IMR-90 (cell line): ENCODE data around the gene ZNF606. TPM values are rescaled to one million over a fixed set of nuclear protein-coding genes. Genes with fewer than 3 reads are reported as not detected.

Experiments used
- ATAC-seq: fragments of 200-7000 bp; cut with Tn5 transposase; 2 replicates; pipeline ENCODE4 v1.9.1; 2020; ENCODE audit warnings: low read depth, mild to moderate bottlenecking, moderate library complexity
- BruUV-seq: library from RNA; stranded (reverse); fragments of 400-500 nt; replicated peaks from 2 replicates; lab custom pipeline; 2021; lab: Mats Ljungman, UMichigan
- CTCF ChIA-PET: fragments of 300-600 bp; formaldehyde crosslinking; extraction: SDS; loops from one replicate; lab custom pipeline; 2021; ENCODE audit warnings: antibody characterized with exemption; lab: Yijun Ruan, JAX
- POLR2A ChIA-PET: fragments of 300-600 bp; sonication (Branson Sonifier 250); formaldehyde crosslinking; loops from one replicate; lab custom pipeline; 2022; ENCODE audit warnings: antibody characterized with exemption; ENCODE audit not compliant: unreplicated experiment; lab: Charles Lee
- DNase-seq: peaks from one replicate; pipeline ENCODE4 v3.0.0; 2013
- H2AFZ ChIP-seq: replicated peaks from 2 replicates; pipeline ENCODE3; 2013; ENCODE audit warnings: low read length, mild to moderate bottlenecking; ENCODE audit not compliant: poor library complexity
- H2AK5ac ChIP-seq: 2 replicates; pipeline ENCODE4 v1.6.1; 2013; ENCODE audit warnings: low read depth, low read length, inconsistent platforms
- H2AK9ac ChIP-seq: replicated peaks from 2 replicates; pipeline ENCODE3; 2013; ENCODE audit warnings: mild to moderate bottlenecking, low read depth, low read length, moderate library complexity; ENCODE audit not compliant: poor library complexity
- H2BK120ac ChIP-seq: 2 replicates; pipeline ENCODE4 v1.6.1; 2013; ENCODE audit warnings: low read depth, low read length, inconsistent platforms
- H2BK15ac ChIP-seq: 3 replicates; pipeline ENCODE4 v1.6.1; 2013; ENCODE audit warnings: low read depth, low read length, inconsistent platforms
- H2BK20ac ChIP-seq: 2 replicates; pipeline ENCODE4 v1.6.1; 2013; ENCODE audit warnings: low read depth, mild to moderate bottlenecking, inconsistent platforms, low read length, moderate library complexity
- H2BK5ac ChIP-seq: 2 replicates; pipeline ENCODE4 v1.6.1; 2013; ENCODE audit warnings: mild to moderate bottlenecking, low read depth, low read length, inconsistent platforms; ENCODE audit not compliant: poor library complexity, severe bottlenecking
- H3K14ac ChIP-seq: replicated peaks from 2 replicates; pipeline ENCODE4 v1.6.1; 2013; ENCODE audit warnings: low read depth, low read length, inconsistent platforms
- H3K18ac ChIP-seq: 2 replicates; pipeline ENCODE4 v1.6.1; 2013; ENCODE audit warnings: low read depth, low read length, control low read depth
- H3K23ac ChIP-seq: 2 replicates; pipeline ENCODE4 v1.6.1; 2013; ENCODE audit warnings: low read depth, low read length, inconsistent platforms
- H3K27ac ChIP-seq: 2 replicates; pipeline ENCODE4 v1.5.1; 2013; ENCODE audit warnings: mild to moderate bottlenecking, control low read depth, low read length; ENCODE audit not compliant: insufficient read depth
- H3K27me3 ChIP-seq: 2 replicates; pipeline ENCODE4 v1.6.1; 2013; ENCODE audit warnings: low read length; ENCODE audit not compliant: control insufficient read depth, insufficient read depth
- H3K36me3 ChIP-seq: 2 replicates; pipeline ENCODE4 v1.6.1; 2013; ENCODE audit warnings: low read length, mixed read lengths; ENCODE audit not compliant: control insufficient read depth, insufficient read depth
- H3K4ac ChIP-seq: 2 replicates; pipeline ENCODE4 v1.6.1; 2013; ENCODE audit warnings: low read depth, low read length, inconsistent platforms
- H3K4me1 ChIP-seq: 2 replicates; pipeline ENCODE4 v1.6.1; 2013; ENCODE audit warnings: low read length, mixed read lengths; ENCODE audit not compliant: control insufficient read depth, insufficient read depth
- H3K4me2 ChIP-seq: 2 replicates; pipeline ENCODE4 v1.6.1; 2013; ENCODE audit warnings: low read depth, mild to moderate bottlenecking, control low read depth, low read length, moderate library complexity
- H3K4me3 ChIP-seq: 2 replicates; pipeline ENCODE4 v1.5.1; 2013; ENCODE audit warnings: low read depth, mild to moderate bottlenecking, control low read depth, low read length, moderate library complexity; ENCODE audit not compliant: insufficient read depth
- H3K56ac ChIP-seq: 2 replicates; pipeline ENCODE4 v1.6.1; 2013; ENCODE audit warnings: low read length, inconsistent platforms; ENCODE audit not compliant: insufficient read depth; ENCODE audit errors: extremely low read depth
- H3K79me1 ChIP-seq, 2 experiments: 2 replicates each; pipeline ENCODE4 v1.6.1; 2013; ENCODE audit warnings: low read length in 2 of 2, inconsistent platforms in 1 of 2, low read depth in 1 of 2
- H3K9ac ChIP-seq: 2 replicates; pipeline ENCODE4 v1.6.1; 2013; ENCODE audit warnings: low read depth, low read length, control low read depth
- H3K9me1 ChIP-seq: 2 replicates; pipeline ENCODE4 v1.6.1; 2013; ENCODE audit warnings: low read length, inconsistent platforms; ENCODE audit not compliant: insufficient read depth
- H3K9me3 ChIP-seq: 2 replicates; pipeline ENCODE4 v1.6.1; 2013; ENCODE audit warnings: low read length; ENCODE audit not compliant: control insufficient read depth, insufficient read depth
- H4K20me1 ChIP-seq: 2 replicates; pipeline ENCODE4 v1.6.1; 2013; ENCODE audit warnings: low read length, inconsistent platforms; ENCODE audit not compliant: insufficient read depth
- H4K5ac ChIP-seq: 2 replicates; pipeline ENCODE4 v1.6.1; 2013; ENCODE audit warnings: mild to moderate bottlenecking, low read depth, low read length, control low read depth
- H4K8ac ChIP-seq, 2 experiments: 2 replicates each; pipeline ENCODE4 v1.6.1; 2013; ENCODE audit warnings: low read depth in 2 of 2, low read length in 2 of 2, control low read depth in 1 of 2, inconsistent platforms in 1 of 2
- H4K91ac ChIP-seq: 2 replicates; pipeline ENCODE4 v1.6.1; 2013; ENCODE audit warnings: low read depth, low read length, inconsistent platforms; ENCODE audit not compliant: insufficient read depth
- CEBPB ChIP-seq: IDR thresholded peaks from 2 replicates; pipeline ENCODE4 v1.6.1; 2012; ENCODE audit warnings: low read depth, low read length, improper control_type of control experiment
- CTCF ChIP-seq: conservative IDR thresholded peaks from 2 replicates; pipeline ENCODE4 v1.5.1; 2012; ENCODE audit warnings: mild to moderate bottlenecking, low read depth, low read length, improper control_type of control experiment
- WGBS, 2 experiments: methylation state at CpG; one replicate each; pipeline versions ENCODE4 v1.1.5 to v1.1.7; 2013; ENCODE audit warnings: missing lambda C conversion rate in 2 of 2; ENCODE audit not compliant: insufficient read length in 1 of 2; ENCODE audit errors: extremely low coverage in 2 of 2; 5-methylcytosine and 5-hydroxymethylcytosine counted together
- dilution Hi-C: fragments of 300-500 bp; cut with HindIII; formaldehyde crosslinking; loops from one replicate; pipeline ENCODE4 v1.14.3; 2018; ENCODE audit warnings: low sequenced_read_pairs; ENCODE audit not compliant: unreplicated experiment
- in situ Hi-C: fragments of 300-500 bp; cut with MboI; formaldehyde crosslinking; loops from 3 replicates; pipeline ENCODE4 v1.14.3; 2019; ENCODE audit warnings: low sequenced_read_pairs, inconsistent platforms, mixed read lengths
- intact Hi-C: fragments of 100-400 bp; cut with micrococcal nuclease; formaldehyde crosslinking; loops from 2 replicates; pipeline ENCODE4 v1.10.0; 2022
- polyA plus RNA-seq, 3 experiments: library from polyadenylated mRNA; depleted of rRNA; stranded (reverse); fragments of >200 nt; gene quantifications; 2 replicates each; pipeline ENCODE4 v1.2.3, GENCODE V29; 2012; ENCODE audit warnings: low replicate concordance in 1 of 3
- total RNA-seq: library from RNA; depleted of rRNA; stranded (reverse); fragments of >200 nt; gene quantifications from 2 replicates; pipeline ENCODE4 v1.2.3, GENCODE V29; 2012

ZNF606 gene
- total and polyA plus RNA-seq, 2 of the 4 experiments (the other 2 are of a cell fraction), result 4.3 to 9.0 TPM

- in situ Hi-C loops, result no loop called here
- no peak overlapping the region for H2AK9ac ChIP-seq
- CTCF ChIA-PET, result no interaction called here
- H3K79me1 ChIP-seq, result no peaks in the 10 kb centered on the region; a peak in 1 of 4 replicates
- H4K5ac ChIP-seq, result peak overlapping the region; percentile 85
- intact Hi-C loops, result loop anchor here (10.0 kb wide), 1 partner anchor 145 kb away; the partner anchor contains the start of gene ZNF329
- no peak overlapping the region for H3K4ac ChIP-seq
- BruUV-seq, result no TSS peak
- H3K18ac ChIP-seq, result no peak overlapping the region
- peak overlapping the region; percentile 38; the same call in 1 of the 2 replicates for H3K9ac ChIP-seq
- H2BK120ac ChIP-seq, result no peak overlapping the region
- H3K4me1 ChIP-seq, result no peaks in the 10 kb centered on the region
- peaks cover 55% of the 10 kb centered on the region for H3K9me3 ChIP-seq
- peaks cover 16% of the 10 kb centered on the region for H3K36me3 ChIP-seq
- H2AK5ac ChIP-seq, result no peak overlapping the region
- dilution Hi-C loops, result no loop called here
- peak overlapping the region; percentile 66 to 92; a peak in 3 of 4 replicates for H4K8ac ChIP-seq
- no peak overlapping the region for H2BK20ac ChIP-seq
- no peaks in the 10 kb centered on the region for H4K20me1 ChIP-seq
- H3K4me2 ChIP-seq, result peak overlapping the region; percentile 88
- H3K23ac ChIP-seq, result no peak overlapping the region
- POLR2A ChIA-PET, result no interaction called here
- H2AFZ ChIP-seq, result peak overlapping the region; percentile 85
- H3K27me3 ChIP-seq, result no peaks in the 10 kb centered on the region
- DNase-seq, result peak; percentile 63
- no peak overlapping the region for H2BK15ac ChIP-seq
- H3K14ac ChIP-seq, result no peak overlapping the region
- H2BK5ac ChIP-seq, result no peak overlapping the region
- TF ChIP-seq CEBPB (peak; percentile 69), CTCF (no peak)
- peak overlapping the region; percentile 58 for H3K4me3 ChIP-seq
- WGBS, 2 experiments, result 7% methylated on average over 25 of the region's 41 CpGs; no CpG with 5 or more reads in 1 of the 2 experiments
- no peak overlapping the region for H3K56ac ChIP-seq
- H4K91ac ChIP-seq, result no peak overlapping the region
- peak overlapping the region; percentile 40 for H3K27ac ChIP-seq
- ATAC-seq, result peak; percentile 93
- no peaks in the 10 kb centered on the region for H3K9me1 ChIP-seq
These were observed 7.2 kb upstream of the ZNF606 start for GRCh38 chr19:58009666-58010301.
